HL-60 (cell line): ENCODE data around the gene HAX1.
"Not testable (repeated sequence)": the region's sequence is repeated elsewhere in the genome, so short reads cannot be mapped to it uniquely, and the experiment has no call there.

Experiments
- DNase-seq, 2 experiments: peaks; one replicate each; pipeline ENCODE4 v3.0.0-alpha.2; 2010 to 2020; ENCODE audit warnings: low read depth in 1 of 2, low spot score in 1 of 2
- H3K27ac ChIP-seq: fragments of 250-450 bp; sonication (Bioruptor Pico); replicated peaks from 2 replicates; pipeline ENCODE4 v1.5.1; 2020; ENCODE audit warnings: mild to moderate bottlenecking, moderate library complexity
- H3K27me3 ChIP-seq: fragments of 250-450 bp; sonication (Bioruptor Pico); 2 replicates; pipeline ENCODE4 v1.5.1; 2021; ENCODE audit warnings: mild to moderate bottlenecking, moderate library complexity; ENCODE audit not compliant: insufficient read depth, poor library complexity, severe bottlenecking
- H3K4me3 ChIP-seq: replicated peaks from 2 replicates; pipeline ENCODE4 v1.5.1; 2011; ENCODE audit warnings: mild to moderate bottlenecking, control low read depth, low read length; ENCODE audit not compliant: insufficient read depth
- CTCF ChIP-seq: IDR thresholded peaks from one replicate; pipeline ENCODE4 v1.5.1; 2011; ENCODE audit warnings: low read length, control low read depth, inconsistent platforms; ENCODE audit not compliant: insufficient read depth
- GABPA ChIP-seq: IDR thresholded peaks from 2 replicates; pipeline ENCODE4 v1.6.1; 2012; ENCODE audit warnings: low read depth
- POLR2AphosphoS5 ChIP-seq: IDR thresholded peaks from 2 replicates; pipeline ENCODE4 v1.6.1; 2012; ENCODE audit warnings: low read depth
- REST ChIP-seq: IDR thresholded peaks from 2 replicates; pipeline ENCODE4 v1.6.1; 2012; ENCODE audit warnings: low read depth; ENCODE audit not compliant: insufficient replicate concordance
- SPI1 ChIP-seq: IDR thresholded peaks from 2 replicates; pipeline ENCODE4 v1.6.1; 2012; ENCODE audit warnings: low read depth, mild to moderate bottlenecking, borderline replicate concordance

HAX1 gene

GRCh38 chr1:154312229-154313065 is 40.0 kb downstream of the HAX1 start:
- H3K4me3 ChIP-seq, DNase-seq, H3K27me3 ChIP-seq, H3K27ac ChIP-seq: not testable (repeated sequence)

GRCh38 chr1:154313066-154313356 is 40.6 kb downstream of the HAX1 start:
- Histone ChIP-seq H3K27me3 (no peaks in the 10 kb centered on the region), H3K27ac (no peak overlapping the region), H3K4me3 (no peak overlapping the region)
- DNase-seq: no peak
- TF ChIP-seq REST (no peak), CTCF (no peak), POLR2AphosphoS5 (no peak), SPI1 (no peak), GABPA (no peak)

- not testable (repeated sequence) for H3K27me3 ChIP-seq, H3K4me3 ChIP-seq, DNase-seq, H3K27ac ChIP-seq
These were observed 41.8 kb downstream of the HAX1 start for GRCh38 chr1:154314226-154314625.

GRCh38 chr1:154316704-154317103 is 44.3 kb downstream of the HAX1 start:
- no peak overlapping the region for H3K4me3 ChIP-seq
- no peak for TF ChIP-seq GABPA
- TF ChIP-seq CTCF: no peak
- no peak for TF ChIP-seq POLR2AphosphoS5
- no peak for TF ChIP-seq SPI1
- no peak for TF ChIP-seq REST
- H3K27me3 ChIP-seq: no peaks in the 10 kb centered on the region
- no peak for DNase-seq
- H3K27ac ChIP-seq: no peak overlapping the region

- no peak for TF ChIP-seq CTCF
- no peak for TF ChIP-seq REST
- TF ChIP-seq GABPA: no peak
- no peak for TF ChIP-seq SPI1
- no peak for TF ChIP-seq POLR2AphosphoS5
- no peak overlapping the region for H3K4me3 ChIP-seq
- peaks cover 2% of the 10 kb centered on the region for H3K27me3 ChIP-seq
- no peak overlapping the region for H3K27ac ChIP-seq
- DNase-seq: no peak
These were observed 46.0 kb downstream of the HAX1 start for GRCh38 chr1:154318386-154318785.
